B cell (primary cell): ENCODE measurements around the gene KLHL35. TPM values are rescaled to one million over a fixed set of nuclear protein-coding genes. Genes with fewer than 3 reads are reported as not detected.

ENCODE experiments used
- ATAC-seq: fragments of 200-7000 bp; cut with Tn5 transposase; one replicate; pipeline ENCODE4 v1.10.0; 2021; ENCODE audit warnings: low read depth, mild to moderate bottlenecking, moderate number of reproducible peaks, moderate library complexity
- CTCF ChIA-PET: fragments of 350-600 bp; sonication (Branson Sonifier 250); formaldehyde crosslinking; loops from one replicate; lab custom pipeline; 2021; ENCODE audit warnings: antibody characterized with exemption, inconsistent platforms; lab: Charles Lee
- POLR2A ChIA-PET: fragments of 350-600 bp; sonication (Branson Sonifier 250); formaldehyde crosslinking; loops from one replicate; lab custom pipeline; 2021; ENCODE audit warnings: antibody characterized with exemption; lab: Charles Lee
- DNase-seq: peaks from one replicate; pipeline ENCODE4 v3.0.0; 2013
- H2AFZ ChIP-seq: 2 replicates; pipeline ENCODE4 v1.6.1; 2012; ENCODE audit warnings: mild to moderate bottlenecking, low read depth, low read length; ENCODE audit not compliant: insufficient read depth, poor library complexity, severe bottlenecking
- H3K27ac ChIP-seq, 2 donors: 1 replicate in 1 of 2; 2 replicates in 1 of 2; pipeline ENCODE4 v1.5.1; 2012 to 2013; ENCODE audit warnings: low read length in 2 of 2, mild to moderate bottlenecking in 2 of 2, moderate library complexity in 1 of 2
- H3K27me3 ChIP-seq, 4 experiments: fragments of 200-600 bp in 1 of 4; sonication (generic) in 1 of 4; replicated peaks in 1 of 4; 1 replicate in 2 of 4; 2 replicates in 2 of 4; pipeline versions ENCODE4 v1.6.1 to v1.7.0; 2013 to 2016; ENCODE audit warnings: low read length in 3 of 4, mild to moderate bottlenecking in 2 of 4, mixed read lengths in 1 of 4, moderate library complexity in 1 of 4; ENCODE audit not compliant: insufficient read depth in 4 of 4, control insufficient read depth in 3 of 4; ENCODE audit errors: control extremely low read depth in 1 of 4
- H3K36me3 ChIP-seq, 2 experiments: replicated peaks in 1 of 2; 1 replicate in 1 of 2; 2 replicates in 1 of 2; pipeline versions ENCODE4 v1.6.1 to v1.7.1; 2013; ENCODE audit warnings: low read length in 1 of 2; ENCODE audit not compliant: insufficient read depth in 2 of 2, control insufficient read depth in 1 of 2; ENCODE audit errors: control extremely low read depth in 1 of 2, extremely low read depth in 1 of 2
- H3K4me1 ChIP-seq, 2 donors: fragments of 200-600 bp in 1 of 2; sonication (generic) in 1 of 2; 1 replicate in 1 of 2; 2 replicates in 1 of 2; pipeline versions ENCODE4 v1.5.1 to v1.6.1; 2013 to 2017; ENCODE audit warnings: low read length in 2 of 2; ENCODE audit not compliant: control insufficient read depth in 2 of 2, insufficient read depth in 2 of 2
- H3K4me2 ChIP-seq: replicated peaks from 2 replicates; pipeline ENCODE3; 2012; ENCODE audit warnings: mild to moderate bottlenecking, low read depth, low read length; ENCODE audit not compliant: poor library complexity, severe bottlenecking
- H3K4me3 ChIP-seq, 5 experiments: fragments of 200-600 bp in 1 of 5; sonication (generic) in 1 of 5; 1 replicate in 3 of 5; 2 replicates in 2 of 5; pipeline versions ENCODE4 v1.5.1 to v1.7.0; 2011 to 2016; ENCODE audit warnings: low read length in 4 of 5, mild to moderate bottlenecking in 4 of 5, low read depth in 2 of 5, control low read depth in 1 of 5, moderate library complexity in 1 of 5; ENCODE audit not compliant: insufficient read depth in 1 of 5; ENCODE audit errors: control extremely low read depth in 1 of 5, extremely low read depth in 1 of 5
- H3K79me2 ChIP-seq: fragments of 200-600 bp; sonication (generic); one replicate; pipeline ENCODE4 v1.6.0; 2016; ENCODE audit warnings: low read length; ENCODE audit not compliant: control insufficient read depth, insufficient read depth
- H3K9ac ChIP-seq: fragments of 200-600 bp; sonication (generic); 2 replicates; pipeline ENCODE4 v1.6.1; 2017; ENCODE audit warnings: mild to moderate bottlenecking, low read length, moderate library complexity
- H3K9me3 ChIP-seq, 3 donors: one replicate each; pipeline versions ENCODE4 v1.6.1 to v1.7.1; 2013; ENCODE audit warnings: low read length in 2 of 3; ENCODE audit not compliant: control insufficient read depth in 2 of 3, insufficient read depth in 1 of 3; ENCODE audit errors: control extremely low read depth in 1 of 3
- H4K20me1 ChIP-seq: 2 replicates; pipeline ENCODE4 v1.6.0; 2012; ENCODE audit warnings: mild to moderate bottlenecking, low read length; ENCODE audit not compliant: insufficient read depth, control insufficient read depth, poor library complexity, severe bottlenecking
- H3K27ac Mint-ChIP-seq: one replicate; pipeline ENCODE4 v1.8.0; 2021; ENCODE audit warnings: mixed read lengths
- H3K27me3 Mint-ChIP-seq: one replicate; pipeline ENCODE4 v1.8.0; 2021; ENCODE audit warnings: mixed read lengths
- H3K4me1 Mint-ChIP-seq: one replicate; pipeline ENCODE4 v1.8.0; 2021; ENCODE audit warnings: mixed read lengths
- H3K4me3 Mint-ChIP-seq: one replicate; pipeline ENCODE4 v1.8.0; 2021; ENCODE audit warnings: mixed read lengths
- H3K9me3 Mint-ChIP-seq: one replicate; pipeline ENCODE4 v1.8.0; 2022; ENCODE audit warnings: mixed read lengths; ENCODE audit not compliant: insufficient read depth
- EZH2 ChIP-seq: IDR thresholded peaks from 2 replicates; pipeline ENCODE4 v1.6.1; 2012; ENCODE audit warnings: borderline replicate concordance, low read depth, mild to moderate bottlenecking, moderate library complexity, low read length; ENCODE audit not compliant: insufficient read depth, poor library complexity, severe bottlenecking
- WGBS: methylation state at CpG from one replicate; pipeline ENCODE4 v1.1.5; 2013; ENCODE audit warnings: missing lambda C conversion rate; ENCODE audit not compliant: insufficient coverage; 5-methylcytosine and 5-hydroxymethylcytosine counted together
- intact Hi-C: fragments of 100-400 bp; cut with micrococcal nuclease; formaldehyde crosslinking; loops from one replicate; pipeline ENCODE4 v1.10.0; 2022
- polyA plus RNA-seq: library from polyadenylated mRNA; depleted of rRNA; stranded (reverse); fragments of >200 nt; gene quantifications from 2 replicates; pipeline ENCODE4 v1.2.3, GENCODE V29; 2012
- total RNA-seq, 2 donors: library from RNA; stranded (reverse); fragments of 120-200 nt in 1 of 2; gene quantifications; 1 replicate in 1 of 2; 2 replicates in 1 of 2; pipeline versions ENCODE4 v1.2.3 to v1.2.4, GENCODE V29; 2013 to 2022
- TF ChIP-seq, protein P1 (sequence below): fragments of 200-600 bp; IDR thresholded peaks from one replicate; pipeline ENCODE4 v1.8.0; 2022; ENCODE audit warnings: antibody characterized with exemption, mild to moderate bottlenecking

The KLHL35 gene
- total and polyA plus RNA-seq, 2 donors (not counting 1 experiment from before 2014, with no cell fraction given), result 0.55 to 0.59 TPM

DNA sequence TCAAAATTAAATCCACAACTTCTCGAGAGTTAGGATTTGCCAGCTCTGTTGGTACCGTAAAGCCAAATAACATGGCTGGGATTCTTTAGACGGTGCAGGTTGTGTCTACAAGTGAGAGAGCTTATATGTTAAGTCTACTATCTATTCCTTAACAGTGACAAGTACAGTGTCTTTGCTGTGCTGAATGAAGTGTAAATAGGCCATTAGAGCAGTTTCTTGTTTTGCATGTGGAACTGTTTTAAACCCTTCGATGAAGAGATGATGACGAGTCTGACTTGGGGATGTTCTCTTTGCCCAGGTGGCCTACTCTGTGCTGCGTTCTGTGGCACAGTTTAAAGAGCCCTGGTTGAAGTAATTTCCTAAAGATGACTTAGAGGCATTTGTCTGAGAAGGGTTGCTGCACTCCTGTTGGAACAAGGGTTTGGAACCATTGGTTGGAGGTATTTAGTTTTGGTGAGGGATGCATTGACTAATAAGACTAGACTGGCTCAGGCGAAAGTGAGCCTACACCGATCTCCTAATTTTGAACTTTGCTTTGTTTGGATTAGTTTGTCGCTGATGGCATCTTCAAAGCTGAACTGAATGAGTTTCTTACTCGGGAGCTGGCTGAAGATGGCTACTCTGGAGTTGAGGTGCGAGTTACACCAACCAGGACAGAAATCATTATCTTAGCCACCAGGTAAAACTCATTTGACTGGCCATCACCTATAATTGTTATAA is 32.7 kb downstream of the KLHL35 start:
- intact Hi-C loops, result loop anchor here (2.0 to 10.0 kb wide), 2 partner anchors 30 to 834 kb away; no protein-coding TSS in a partner anchor
- peaks cover 7% of the 10 kb centered on the region for H3K27me3 Mint-ChIP-seq
- peaks cover 41% of the 10 kb centered on the region for H3K4me1 Mint-ChIP-seq
- peak overlapping the region; percentile 71 to 96 (median 76) for H3K4me3 ChIP-seq
- peaks cover 20 to 29% of the 10 kb centered on the region in 2 donors for H3K4me1 ChIP-seq
- H3K79me2 ChIP-seq, result peaks cover 20% of the 10 kb centered on the region
- WGBS, result 3% methylated on average over 5 of the region's 11 CpGs
- ChIA-PET CTCF (interaction anchor here (0.8 to 2.1 kb wide), 10 partner anchors 8 to 134 kb away, joined by 3 to 7 read pairs (median 4); partner anchors contain the start of gene GDPD5), POLR2A (interaction anchor here (0.6 to 1.3 kb wide), 2 partner anchors 12 to 105 kb away, joined by 3 to 4 read pairs; no protein-coding TSS in a partner anchor)
- ATAC-seq (peak; percentile 19), DNase-seq (peak; percentile 67)
- peaks cover 17 to 48% of the 10 kb centered on the region in 2 experiments for H3K36me3 ChIP-seq
- H3K9me3 Mint-ChIP-seq, result no peaks in the 10 kb centered on the region
- no peaks in the 10 kb centered on the region for H3K27me3 ChIP-seq
- H3K4me2 ChIP-seq, result peak overlapping the region; percentile 74
- TF ChIP-seq, protein P1, sequence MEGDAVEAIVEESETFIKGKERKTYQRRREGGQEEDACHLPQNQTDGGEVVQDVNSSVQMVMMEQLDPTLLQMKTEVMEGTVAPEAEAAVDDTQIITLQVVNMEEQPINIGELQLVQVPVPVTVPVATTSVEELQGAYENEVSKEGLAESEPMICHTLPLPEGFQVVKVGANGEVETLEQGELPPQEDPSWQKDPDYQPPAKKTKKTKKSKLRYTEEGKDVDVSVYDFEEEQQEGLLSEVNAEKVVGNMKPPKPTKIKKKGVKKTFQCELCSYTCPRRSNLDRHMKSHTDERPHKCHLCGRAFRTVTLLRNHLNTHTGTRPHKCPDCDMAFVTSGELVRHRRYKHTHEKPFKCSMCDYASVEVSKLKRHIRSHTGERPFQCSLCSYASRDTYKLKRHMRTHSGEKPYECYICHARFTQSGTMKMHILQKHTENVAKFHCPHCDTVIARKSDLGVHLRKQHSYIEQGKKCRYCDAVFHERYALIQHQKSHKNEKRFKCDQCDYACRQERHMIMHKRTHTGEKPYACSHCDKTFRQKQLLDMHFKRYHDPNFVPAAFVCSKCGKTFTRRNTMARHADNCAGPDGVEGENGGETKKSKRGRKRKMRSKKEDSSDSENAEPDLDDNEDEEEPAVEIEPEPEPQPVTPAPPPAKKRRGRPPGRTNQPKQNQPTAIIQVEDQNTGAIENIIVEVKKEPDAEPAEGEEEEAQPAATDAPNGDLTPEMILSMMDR, result no peak
- no peak for TF ChIP-seq EZH2
- H3K9ac ChIP-seq, result peak overlapping the region; percentile 79
- H4K20me1 ChIP-seq, result peaks cover 51% of the 10 kb centered on the region
- peak overlapping the region; percentile 95 for H3K27ac Mint-ChIP-seq
- peak overlapping the region; percentile 85 to 87 for H3K27ac ChIP-seq
- H3K9me3 ChIP-seq, result no peaks in the 10 kb centered on the region
- H3K4me3 Mint-ChIP-seq, result peak overlapping the region; percentile 88
- peak overlapping the region; percentile 74 for H2AFZ ChIP-seq
